Adrenal gland (tissue), 12 donors: Measurements from ENCODE around the gene MORN5. TPM values are rescaled to one million over a fixed set of nuclear protein-coding genes. Genes with fewer than 3 reads are reported as not detected.
A peak's percentile ranks its signal among the peaks of the same experiment; 100 is the strongest.

Experiments
- DNase-seq, 7 donors: peaks; one replicate each; pipeline ENCODE4 v3.0.0-alpha.2; 2019 to 2020
- H3K27ac ChIP-seq, 5 donors: fragments of 200-600 bp; sonication (generic) in 4 of 5; 1 replicate in 3 of 5; 2 replicates in 2 of 5; pipeline versions ENCODE4 v1.5.1 to v1.8.0; 2016 to 2020; ENCODE audit warnings: mild to moderate bottlenecking in 1 of 5
- H3K27me3 ChIP-seq: fragments of 200-600 bp; 2 replicates; pipeline ENCODE4 v1.8.0; 2021
- H3K36me3 ChIP-seq, 2 donors: fragments of 200-600 bp; replicated peaks in 1 of 2; 1 replicate in 1 of 2; 2 replicates in 1 of 2; pipeline versions ENCODE4 v1.5.1 to v1.8.0; 2018 to 2022
- H3K4me1 ChIP-seq, 2 donors: fragments of 200-600 bp; replicated peaks in 1 of 2; 1 replicate in 1 of 2; 2 replicates in 1 of 2; pipeline versions ENCODE4 v1.5.1 to v1.8.0; 2018 to 2021
- H3K4me3 ChIP-seq, 4 donors: fragments of 200-600 bp; sonication (generic) in 3 of 4; one replicate each; pipeline ENCODE4 v1.5.1; 2016 to 2018
- H3K9me3 ChIP-seq, 3 donors: fragments of 200-600 bp; sonication (generic) in 1 of 3; replicated peaks in 1 of 3; 1 replicate in 2 of 3; 2 replicates in 1 of 3; pipeline versions ENCODE4 v1.5.1 to v1.8.0; 2016 to 2021
- CTCF ChIP-seq, 6 experiments: fragments of 450-650 bp in 4 of 6; fragments of 200-600 bp in 2 of 6; sonication (generic) in 1 of 6; IDR thresholded peaks; 1 replicate in 5 of 6; 2 replicates in 1 of 6; pipeline versions ENCODE4 v1.5.1 to v1.8.0; 2016 to 2021; ENCODE audit warnings: antibody characterized with exemption in 6 of 6, mild to moderate bottlenecking in 2 of 6, moderate library complexity in 1 of 6
- POLR2A ChIP-seq, 2 donors: fragments of 450-650 bp; IDR thresholded peaks; one replicate each; pipeline ENCODE4 v1.6.1; 2017; ENCODE audit warnings: antibody characterized with exemption in 2 of 2, mild to moderate bottlenecking in 2 of 2, moderate library complexity in 1 of 2
- WGBS, 4 donors: extraction: QIAGEN DNeasy Blood & Tissue Kit in 2 of 4; methylation state at CpG; one replicate each; pipeline versions ENCODE4 v1.1.5 to v1.1.7; 2013 to 2017; 5-methylcytosine and 5-hydroxymethylcytosine counted together
- intact Hi-C, 2 donors: fragments of 100-400 bp; cut with DNase I; formaldehyde crosslinking; loops; one replicate each; pipeline versions ENCODE4 v1.14.1 to v1.15.0; 2022 to 2023
- polyA plus RNA-seq, 3 donors: library from polyadenylated mRNA; stranded (reverse); fragments of 200-250 nt in 2 of 3; fragments of 350-450 nt in 1 of 3; fragmentation: Illumina TruSeq in 1 of 3; extraction: RNeasy Lipid Tissue Mini Kit (QIAGEN cat#74804) in 1 of 3; gene quantifications; one replicate each; pipeline ENCODE4 v1.2.3, GENCODE V29; 2013 to 2014
- total RNA-seq, 9 donors: library from RNA; depleted of rRNA in 4 of 9; stranded (reverse); fragments of >200 nt in 4 of 9; fragments of 120-200 nt in 1 of 9; fragmentation: NEBNext Ultra II Directional in 1 of 9; extraction: Animal tissue kit (Norgen Biotek cat#: 25700) in 1 of 9; gene quantifications; one replicate each; pipeline versions ENCODE4 v1.1.0 to v1.2.4, GENCODE V29; 2013 to 2023
- donor health status: healthy with polysubstance abuse.
- donor health status: Bipolar disorder and iron deficiency.
- donor health status: DM: yes; HTN: yes; CAD: no.
- donor health status: DM: no; HTN: no; CAD: no.
- donor health status: DM: no; HTN: no; CAD: no.
- donor health status: DM: yes; HTN: yes; CAD: no.

Gene MORN5
- total and polyA plus RNA-seq, 12 donors: 0.78 to 1.7 (median 0.80) TPM; not detected in 8

GRCh38 chr9:122186301-122186700, 26.6 kb downstream of the MORN5 start:
- no peak for TF ChIP-seq POLR2A (IDR thresholded peaks at IDR 0.05)
- TF ChIP-seq CTCF (IDR thresholded peaks at IDR 0.05): no peak
- intact Hi-C loops: no loop called here
- no peak overlapping the region for H3K4me3 ChIP-seq
- peaks cover 5% of the 10 kb centered on the region for H3K27me3 ChIP-seq
- 83 to 96% (median 88%) methylated on average over 5 of the region's 5 CpGs for WGBS, 4 donors
- H3K9me3 ChIP-seq: no peaks in the 10 kb centered on the region
- H3K27ac ChIP-seq: no peak overlapping the region
- H3K36me3 ChIP-seq: no peaks in the 10 kb centered on the region
- no peaks in the 10 kb centered on the region for H3K4me1 ChIP-seq
- DNase-seq: no peak

- no peaks in the 10 kb centered on the region for H3K36me3 ChIP-seq
- no peak overlapping the region for H3K27ac ChIP-seq
- DNase-seq: no peak
- H3K4me3 ChIP-seq: no peak overlapping the region
- H3K27me3 ChIP-seq: peaks cover 2% of the 10 kb centered on the region
- no peak for TF ChIP-seq CTCF (IDR thresholded peaks at IDR 0.05)
- TF ChIP-seq POLR2A (IDR thresholded peaks at IDR 0.05): no peak
- 92 to 96% (median 93%) methylated on average over 8 of the region's 8 CpGs for WGBS, 4 donors
- no peaks in the 10 kb centered on the region for H3K9me3 ChIP-seq
- no peaks in the 10 kb centered on the region for H3K4me1 ChIP-seq
- intact Hi-C loops: no loop called here
Observed at GRCh38 chr9:122186777-122187470, 27.2 kb downstream of the MORN5 start.

- H3K36me3 ChIP-seq: no peaks in the 10 kb centered on the region
- H3K4me3 ChIP-seq: no peak overlapping the region
- TF ChIP-seq POLR2A (IDR thresholded peaks at IDR 0.05) (no peak), CTCF (IDR thresholded peaks at IDR 0.05) (no peak)
- H3K4me1 ChIP-seq: no peaks in the 10 kb centered on the region
- no peaks in the 10 kb centered on the region for H3K9me3 ChIP-seq
- no peak overlapping the region for H3K27ac ChIP-seq
- no peaks in the 10 kb centered on the region for H3K27me3 ChIP-seq
- 79 to 90% (median 85%) methylated on average over 2 to 6 of the region's 6 CpGs for WGBS, 4 donors
- intact Hi-C loops: no loop called here
- DNase-seq: no peak
Observed at GRCh38 chr9:122188369-122188768, 28.7 kb downstream of the MORN5 start.

GRCh38 chr9:122190597-122191381, 31.1 kb downstream of the MORN5 start:
- no peaks in the 10 kb centered on the region for H3K27me3 ChIP-seq
- DNase-seq: peak in 1 of 7 donors; percentile 16
- H3K4me3 ChIP-seq: no peak overlapping the region
- TF ChIP-seq POLR2A (IDR thresholded peaks at IDR 0.05) (no peak), CTCF (IDR thresholded peaks at IDR 0.05) (no peak)
- H3K36me3 ChIP-seq: no peaks in the 10 kb centered on the region
- no peaks in the 10 kb centered on the region for H3K4me1 ChIP-seq
- H3K9me3 ChIP-seq: no peaks in the 10 kb centered on the region
- H3K27ac ChIP-seq: no peak overlapping the region
- intact Hi-C loops: no loop called here
- WGBS, 4 donors: 64 to 80% (median 79%) methylated on average over 9 to 12 of the region's 12 CpGs
